ENCODE data around the gene ZNF563.

DNA sequence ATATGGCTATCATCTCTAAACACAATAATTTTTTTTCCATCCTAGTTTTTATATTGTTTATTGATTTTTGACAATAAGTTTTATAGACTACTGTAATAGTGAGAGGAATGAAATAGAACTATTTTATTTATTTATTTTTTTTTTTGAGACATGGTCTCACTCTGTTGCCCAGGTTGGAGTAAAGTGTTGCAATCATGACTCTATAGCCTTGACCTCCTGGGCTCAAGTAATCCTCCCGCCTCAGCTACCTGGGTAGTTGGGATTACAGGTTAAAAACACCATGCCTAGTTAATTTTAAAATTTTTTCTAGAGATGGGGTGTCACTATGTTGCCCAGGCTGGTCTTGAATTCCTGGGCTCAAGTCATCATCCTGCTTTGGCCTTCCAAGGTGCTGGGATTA, 40.6 kb upstream of the ZNF563 start:
- TF ChIP-seq POLR2A (IDR thresholded peaks at IDR 0.05), result no peak
- TF ChIP-seq, protein P1, sequence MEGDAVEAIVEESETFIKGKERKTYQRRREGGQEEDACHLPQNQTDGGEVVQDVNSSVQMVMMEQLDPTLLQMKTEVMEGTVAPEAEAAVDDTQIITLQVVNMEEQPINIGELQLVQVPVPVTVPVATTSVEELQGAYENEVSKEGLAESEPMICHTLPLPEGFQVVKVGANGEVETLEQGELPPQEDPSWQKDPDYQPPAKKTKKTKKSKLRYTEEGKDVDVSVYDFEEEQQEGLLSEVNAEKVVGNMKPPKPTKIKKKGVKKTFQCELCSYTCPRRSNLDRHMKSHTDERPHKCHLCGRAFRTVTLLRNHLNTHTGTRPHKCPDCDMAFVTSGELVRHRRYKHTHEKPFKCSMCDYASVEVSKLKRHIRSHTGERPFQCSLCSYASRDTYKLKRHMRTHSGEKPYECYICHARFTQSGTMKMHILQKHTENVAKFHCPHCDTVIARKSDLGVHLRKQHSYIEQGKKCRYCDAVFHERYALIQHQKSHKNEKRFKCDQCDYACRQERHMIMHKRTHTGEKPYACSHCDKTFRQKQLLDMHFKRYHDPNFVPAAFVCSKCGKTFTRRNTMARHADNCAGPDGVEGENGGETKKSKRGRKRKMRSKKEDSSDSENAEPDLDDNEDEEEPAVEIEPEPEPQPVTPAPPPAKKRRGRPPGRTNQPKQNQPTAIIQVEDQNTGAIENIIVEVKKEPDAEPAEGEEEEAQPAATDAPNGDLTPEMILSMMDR (IDR thresholded peaks at IDR 0.05), result no peak
- TF ChIP-seq POLR2AphosphoS5 (IDR thresholded peaks at IDR 0.05), result no peak
- no peak for TF ChIP-seq EP300 (IDR thresholded peaks at IDR 0.05)
